Astrocyte (in vitro differentiated cells and primary cell): Measurements from ENCODE around the gene HMGN3. TPM values are rescaled to one million over a fixed set of nuclear protein-coding genes. Genes with fewer than 3 reads are reported as not detected.

Source experiments
- DNase-seq: peaks from one replicate; pipeline ENCODE4 v3.0.0-alpha.2; 2010; ENCODE audit warnings: low read depth
- FAIRE-seq: peaks from 2 replicates; lab custom pipeline; 2011; peaks lifted over from hg19 to GRCh38; lab: Jason Lieb, UNC
- H2AFZ ChIP-seq: 2 replicates; pipeline ENCODE4 v1.6.0; 2012; ENCODE audit warnings: low read depth, low read length, inconsistent platforms
- H3K27ac ChIP-seq: 2 replicates; pipeline ENCODE4 v1.5.1; 2011; ENCODE audit warnings: low read depth, low read length, inconsistent platforms
- H3K27me3 ChIP-seq: 2 replicates; pipeline ENCODE4 v1.6.0; 2011; ENCODE audit warnings: low read length, inconsistent platforms; ENCODE audit not compliant: insufficient read depth
- H3K36me3 ChIP-seq: 2 replicates; pipeline ENCODE4 v1.5.1; 2011; ENCODE audit warnings: low read length, inconsistent platforms; ENCODE audit not compliant: insufficient read depth
- H3K4me1 ChIP-seq: 2 replicates; pipeline ENCODE4 v1.5.1; 2011; ENCODE audit warnings: low read length, inconsistent platforms; ENCODE audit not compliant: insufficient read depth
- H3K4me2 ChIP-seq: 2 replicates; pipeline ENCODE4 v1.6.0; 2012; ENCODE audit warnings: low read length, inconsistent platforms
- H3K4me3 ChIP-seq: 2 replicates; pipeline ENCODE4 v1.5.1; 2011; ENCODE audit warnings: low read depth, mild to moderate bottlenecking, low read length, inconsistent platforms; ENCODE audit not compliant: insufficient read depth
- H3K79me2 ChIP-seq: 2 replicates; pipeline ENCODE4 v1.6.0; 2012; ENCODE audit warnings: mild to moderate bottlenecking, low read length, inconsistent platforms; ENCODE audit not compliant: insufficient read depth
- H3K9ac ChIP-seq: 2 replicates; pipeline ENCODE4 v1.6.0; 2012; ENCODE audit warnings: mild to moderate bottlenecking, low read length, inconsistent platforms
- H3K9me3 ChIP-seq: 2 replicates; pipeline ENCODE4 v1.5.1; 2012; ENCODE audit warnings: low read depth, mild to moderate bottlenecking, low read length, inconsistent platforms; ENCODE audit not compliant: insufficient read depth
- H4K20me1 ChIP-seq: 2 replicates; pipeline ENCODE4 v1.6.0; 2012; ENCODE audit warnings: low read length, inconsistent platforms; ENCODE audit not compliant: insufficient read depth
- H3K27ac Mint-ChIP-seq: one replicate; pipeline ENCODE4 v1.8.0; 2021; ENCODE audit warnings: mild to moderate bottlenecking, mixed read lengths; ENCODE audit not compliant: unreplicated experiment
- H3K27me3 Mint-ChIP-seq: one replicate; pipeline ENCODE4 v1.8.0; 2021; ENCODE audit warnings: low read depth, mixed read lengths; ENCODE audit not compliant: unreplicated experiment
- H3K36me3 Mint-ChIP-seq: one replicate; pipeline ENCODE4 v1.8.0; 2021; ENCODE audit warnings: low read depth, mixed read lengths; ENCODE audit not compliant: unreplicated experiment
- H3K4me1 Mint-ChIP-seq: one replicate; pipeline ENCODE4 v1.8.0; 2021; ENCODE audit warnings: low read depth, mixed read lengths; ENCODE audit not compliant: unreplicated experiment
- H3K4me3 Mint-ChIP-seq: one replicate; pipeline ENCODE4 v1.8.0; 2021; ENCODE audit warnings: mild to moderate bottlenecking, moderate library complexity, mixed read lengths; ENCODE audit not compliant: unreplicated experiment
- H3K9me3 Mint-ChIP-seq: one replicate; pipeline ENCODE4 v1.8.0; 2021; ENCODE audit warnings: mild to moderate bottlenecking, mixed read lengths; ENCODE audit not compliant: unreplicated experiment
- CTCF ChIP-seq: IDR thresholded peaks from 2 replicates; pipeline ENCODE4 v1.5.1; 2011; ENCODE audit warnings: low read depth, mild to moderate bottlenecking, inconsistent platforms, low read length, moderate library complexity; ENCODE audit not compliant: insufficient read depth
- EZH2 ChIP-seq: IDR thresholded peaks from 2 replicates; pipeline ENCODE4 v1.6.1; 2012; ENCODE audit warnings: mild to moderate bottlenecking, low read length, inconsistent platforms; ENCODE audit not compliant: insufficient read depth
- total RNA-seq: library from RNA; stranded (reverse); gene quantifications from 2 replicates; pipeline ENCODE4 v1.2.1, GENCODE V29; 2021

The HMGN3 gene
- total RNA-seq, 1 donor from 2014 or later: 71.5 TPM

DNA sequence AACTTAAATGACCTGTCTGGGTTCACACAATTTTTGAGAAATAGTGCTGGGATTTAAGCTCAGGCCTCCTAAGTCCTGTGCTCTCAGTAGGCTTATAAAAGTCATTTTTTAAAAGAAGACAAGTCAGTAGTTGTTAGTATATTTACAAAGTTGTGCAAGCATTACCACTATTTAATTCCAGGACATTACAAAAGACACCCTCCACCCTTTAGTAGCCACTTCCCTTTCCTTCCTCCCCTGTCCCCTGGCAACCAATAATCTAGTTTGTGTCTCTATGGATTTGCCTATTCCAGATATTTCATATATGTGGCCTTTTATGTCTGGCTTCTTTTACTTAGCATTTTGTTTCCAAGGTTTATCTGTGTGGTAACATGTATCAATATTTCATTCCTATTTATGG, 37.6 kb downstream of the HMGN3 start:
- H3K36me3 ChIP-seq: no peaks in the 10 kb centered on the region
- peaks cover 7% of the 10 kb centered on the region for H3K36me3 Mint-ChIP-seq
- no peaks in the 10 kb centered on the region for H3K9me3 Mint-ChIP-seq
- H4K20me1 ChIP-seq: no peaks in the 10 kb centered on the region
- DNase-seq (no peak), FAIRE-seq (no peak)
- no peaks in the 10 kb centered on the region for H3K27me3 Mint-ChIP-seq
- H3K4me1 Mint-ChIP-seq: no peaks in the 10 kb centered on the region
- no peaks in the 10 kb centered on the region for H3K79me2 ChIP-seq
- H3K4me1 ChIP-seq: no peaks in the 10 kb centered on the region
- H3K27me3 ChIP-seq: no peaks in the 10 kb centered on the region
- no peak overlapping the region for H3K4me3 ChIP-seq
- TF ChIP-seq EZH2 (no peak), CTCF (no peak)
- H3K9ac ChIP-seq: no peak overlapping the region
- no peak overlapping the region for H2AFZ ChIP-seq
- H3K27ac Mint-ChIP-seq: no peak overlapping the region
- H3K4me3 Mint-ChIP-seq: no peak overlapping the region
- no peaks in the 10 kb centered on the region for H3K9me3 ChIP-seq
- H3K4me2 ChIP-seq: no peak overlapping the region
- H3K27ac ChIP-seq: no peak overlapping the region

DNA sequence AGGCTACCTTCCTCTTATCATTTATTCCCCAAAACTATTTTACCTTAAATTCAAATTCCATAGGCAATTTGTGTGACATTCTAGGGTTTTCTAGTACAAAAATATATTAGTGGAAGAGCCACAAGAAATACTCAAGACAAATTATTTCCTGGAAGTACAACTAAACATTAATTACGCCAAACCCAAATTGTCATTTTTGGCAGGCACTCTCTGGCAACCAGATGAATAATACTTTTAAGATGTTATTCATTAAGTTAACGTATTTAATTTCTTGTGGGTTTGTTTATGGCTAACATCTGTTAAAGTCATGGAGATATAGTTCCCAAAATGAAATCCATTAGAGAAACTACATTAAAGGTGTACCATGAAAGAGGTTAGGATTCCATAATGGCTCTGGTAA, 40.5 kb downstream of the HMGN3 start:
- Mint-ChIP-seq H3K27ac (no peak overlapping the region), H3K27me3 (no peaks in the 10 kb centered on the region), H3K4me1 (no peaks in the 10 kb centered on the region), H3K36me3 (peaks cover 7% of the 10 kb centered on the region), H3K9me3 (peaks cover 3% of the 10 kb centered on the region), H3K4me3 (no peak overlapping the region)
- no peaks in the 10 kb centered on the region for H3K4me1 ChIP-seq
- no peaks in the 10 kb centered on the region for H4K20me1 ChIP-seq
- no peak overlapping the region for H3K4me3 ChIP-seq
- H3K9me3 ChIP-seq: peaks cover 2% of the 10 kb centered on the region
- H3K36me3 ChIP-seq: no peaks in the 10 kb centered on the region
- H3K9ac ChIP-seq: no peak overlapping the region
- no peaks in the 10 kb centered on the region for H3K27me3 ChIP-seq
- no peak overlapping the region for H3K4me2 ChIP-seq
- FAIRE-seq (no peak), DNase-seq (no peak)
- H3K79me2 ChIP-seq: no peaks in the 10 kb centered on the region
- H3K27ac ChIP-seq: no peak overlapping the region
- TF ChIP-seq EZH2: no peak
- no peak for TF ChIP-seq CTCF
- no peak overlapping the region for H2AFZ ChIP-seq

GRCh38 chr6:79189760-79190350, 44.6 kb downstream of the HMGN3 start:
- H3K4me2 ChIP-seq: no peak overlapping the region
- no peak overlapping the region for H3K9ac ChIP-seq
- FAIRE-seq (no peak), DNase-seq (no peak)
- no peak overlapping the region for H2AFZ ChIP-seq
- no peaks in the 10 kb centered on the region for H3K27me3 ChIP-seq
- no peak overlapping the region for H3K4me3 ChIP-seq
- Mint-ChIP-seq H3K36me3 (peaks cover 5% of the 10 kb centered on the region), H3K9me3 (peaks cover 3% of the 10 kb centered on the region), H3K4me1 (no peaks in the 10 kb centered on the region), H3K4me3 (no peak overlapping the region), H3K27me3 (no peaks in the 10 kb centered on the region), H3K27ac (no peak overlapping the region)
- H3K36me3 ChIP-seq: no peaks in the 10 kb centered on the region
- no peaks in the 10 kb centered on the region for H4K20me1 ChIP-seq
- TF ChIP-seq EZH2: no peak
- no peak for TF ChIP-seq CTCF
- no peaks in the 10 kb centered on the region for H3K79me2 ChIP-seq
- no peak overlapping the region for H3K27ac ChIP-seq
- no peaks in the 10 kb centered on the region for H3K4me1 ChIP-seq
- peaks cover 2% of the 10 kb centered on the region for H3K9me3 ChIP-seq
